Inflammatory macrophage (primary cell): Measurements from ENCODE around the gene PTGDS.

Experiments used
- DNase-seq, 2 donors: peaks; one replicate each; pipeline ENCODE4 v3.0.0-alpha.2; 2020 to 2022
- total RNA-seq, 18 experiments: gene quantifications; one replicate each; lab custom pipeline; 2026; ENCODE audit warnings: mixed read lengths in 6 of 18, inconsistent platforms in 2 of 18; lab: John Stamatoyannopoulos, UW

The PTGDS gene
- 0.10 to 5.7 (median 0.49) reads per million in 18 experiments for total RNA-seq

GRCh38 chr9:136977223-136977622 lies at the start of gene PTGDS:
Gene PTGDS, plus strand, starts transcription at chr9:136977504. Its CDS starts 75 bp downstream, at chr9:136977579.
- peak in 1 of 2 donors; percentile 32 for DNase-seq

- peak; percentile 83 to 96 for DNase-seq
These were observed 48.7 kb upstream of the PTGDS start for GRCh38 chr9:136928591-136928990.

- no peak for DNase-seq
These were observed 47.3 kb upstream of the PTGDS start for GRCh38 chr9:136930014-136930413.

- DNase-seq = no peak
These were observed 45.6 kb upstream of the PTGDS start for GRCh38 chr9:136931611-136932130.

DNA sequence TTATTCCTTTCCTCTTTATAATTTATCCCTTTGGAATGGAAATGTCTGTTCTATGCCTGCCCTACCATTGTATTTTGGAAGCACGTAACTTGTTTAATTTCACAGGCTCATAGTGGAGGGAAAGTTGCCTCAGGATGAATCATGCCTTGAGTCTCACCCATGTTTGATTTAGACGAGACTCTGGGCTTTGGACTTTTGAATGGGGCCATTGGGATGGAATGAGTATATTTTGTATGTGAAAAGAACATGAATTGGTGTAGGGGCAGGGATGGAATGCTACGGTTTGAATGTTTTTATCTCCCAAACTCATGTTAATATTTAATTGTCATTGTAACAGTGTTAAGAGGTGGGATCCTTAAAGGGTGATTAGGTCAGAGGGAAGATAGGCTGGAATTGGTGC lies 43.0 kb upstream of the PTGDS start:
- no peak for DNase-seq

- DNase-seq = peak; percentile 47 to 67
These were observed 41.7 kb upstream of the PTGDS start for GRCh38 chr9:136935651-136936050.

DNA sequence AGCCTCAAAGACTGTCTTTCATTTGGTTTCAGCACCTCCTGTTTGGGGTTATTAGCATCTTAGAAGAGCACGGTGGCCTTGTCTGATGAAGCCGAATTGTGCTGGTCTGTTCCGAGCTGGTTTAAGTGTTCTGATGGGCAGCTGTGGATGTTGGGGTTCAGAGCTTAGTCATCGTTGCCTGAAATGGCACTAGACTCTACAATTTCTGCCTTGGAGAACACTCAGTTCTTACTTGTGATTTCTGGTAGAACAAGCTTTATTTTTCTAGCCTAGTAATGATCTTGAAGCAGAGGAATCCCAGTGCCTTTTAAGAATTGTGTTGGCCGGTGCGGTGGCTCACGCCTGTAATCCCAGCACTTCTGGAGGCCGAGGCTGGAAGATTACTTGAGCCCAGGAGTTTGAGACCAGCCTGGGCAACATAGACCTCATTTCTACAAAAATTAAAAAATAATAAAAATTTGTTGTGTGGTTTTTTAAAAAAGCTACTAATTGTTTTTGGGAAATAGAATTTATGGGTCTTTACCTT lies 40.6 kb upstream of the PTGDS start:
- no peak for DNase-seq

DNA sequence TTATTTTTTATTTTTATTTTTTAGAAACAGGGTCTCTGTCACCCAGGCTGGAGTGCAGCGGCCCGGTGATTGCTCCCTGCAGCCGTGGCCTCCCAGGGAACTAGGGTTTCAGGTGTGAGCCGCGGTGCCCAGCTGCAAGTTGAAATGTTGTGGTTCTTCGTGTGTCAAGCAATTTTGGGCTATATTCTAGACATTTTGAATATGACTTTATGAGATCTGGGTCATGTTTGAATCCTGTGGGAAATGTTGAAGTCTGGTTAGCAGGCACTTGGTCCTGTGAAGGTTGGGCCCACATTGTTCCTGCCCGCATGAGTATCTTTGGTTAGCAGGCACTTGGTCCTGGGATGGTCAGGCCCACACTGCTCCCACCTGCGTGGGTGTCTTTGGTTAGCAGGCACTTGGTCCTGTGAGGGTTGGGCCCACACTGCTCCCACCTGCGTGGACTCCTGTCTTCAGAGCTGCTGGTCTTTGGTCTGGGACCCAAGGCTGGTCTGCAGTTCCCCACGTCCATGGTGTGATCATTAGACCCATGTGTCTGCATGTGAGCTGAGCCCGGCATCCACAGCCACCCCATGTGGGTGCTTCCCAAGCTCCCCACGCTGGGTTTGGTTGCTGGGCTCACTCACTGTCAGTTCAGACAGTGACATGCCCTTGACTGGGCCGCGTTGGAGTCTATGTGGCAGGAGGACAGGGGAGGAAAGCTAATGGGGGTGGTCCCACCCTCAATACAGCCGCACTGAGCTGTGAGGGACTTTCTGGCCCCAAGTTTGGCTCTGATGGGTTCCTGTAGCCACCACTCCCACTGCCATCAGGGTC lies 39.9 kb upstream of the PTGDS start:
- no peak for DNase-seq

DNA sequence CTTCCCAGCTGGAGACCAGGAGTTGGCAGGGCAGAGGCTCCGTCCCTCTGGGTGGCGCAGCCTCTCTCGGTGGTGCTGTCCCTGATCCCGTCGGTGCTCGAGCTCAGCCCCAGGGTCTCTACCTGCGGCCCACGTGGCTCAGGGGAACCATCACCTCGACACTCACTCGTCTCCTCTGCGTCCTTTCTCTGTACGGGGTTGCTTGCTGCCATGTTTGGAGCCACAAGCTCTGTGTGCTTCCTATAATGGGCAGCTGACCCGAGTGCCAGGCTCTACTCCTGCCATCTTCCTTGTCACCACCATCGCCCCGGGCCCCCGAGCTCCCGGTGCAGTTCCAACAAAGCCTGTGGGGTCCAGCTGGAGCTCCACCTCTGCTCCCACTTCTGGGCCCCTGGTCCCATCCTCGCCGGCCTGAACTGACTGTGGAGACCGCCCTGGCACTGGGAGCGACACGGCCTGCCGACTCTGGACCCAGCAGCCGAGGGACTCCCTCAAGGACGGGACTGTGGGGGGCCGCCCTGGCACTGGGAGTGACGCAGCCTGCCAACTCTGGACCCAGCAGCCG lies 37.8 kb upstream of the PTGDS start:
- DNase-seq = no peak

- no peak for DNase-seq
These were observed 37.2 kb upstream of the PTGDS start for GRCh38 chr9:136939996-136940525.

GRCh38 chr9:136940526-136941230 lies 36.6 kb upstream of the PTGDS start:
- DNase-seq = no peak

- DNase-seq = no peak
These were observed 35.8 kb upstream of the PTGDS start for GRCh38 chr9:136941231-136942111.

DNA sequence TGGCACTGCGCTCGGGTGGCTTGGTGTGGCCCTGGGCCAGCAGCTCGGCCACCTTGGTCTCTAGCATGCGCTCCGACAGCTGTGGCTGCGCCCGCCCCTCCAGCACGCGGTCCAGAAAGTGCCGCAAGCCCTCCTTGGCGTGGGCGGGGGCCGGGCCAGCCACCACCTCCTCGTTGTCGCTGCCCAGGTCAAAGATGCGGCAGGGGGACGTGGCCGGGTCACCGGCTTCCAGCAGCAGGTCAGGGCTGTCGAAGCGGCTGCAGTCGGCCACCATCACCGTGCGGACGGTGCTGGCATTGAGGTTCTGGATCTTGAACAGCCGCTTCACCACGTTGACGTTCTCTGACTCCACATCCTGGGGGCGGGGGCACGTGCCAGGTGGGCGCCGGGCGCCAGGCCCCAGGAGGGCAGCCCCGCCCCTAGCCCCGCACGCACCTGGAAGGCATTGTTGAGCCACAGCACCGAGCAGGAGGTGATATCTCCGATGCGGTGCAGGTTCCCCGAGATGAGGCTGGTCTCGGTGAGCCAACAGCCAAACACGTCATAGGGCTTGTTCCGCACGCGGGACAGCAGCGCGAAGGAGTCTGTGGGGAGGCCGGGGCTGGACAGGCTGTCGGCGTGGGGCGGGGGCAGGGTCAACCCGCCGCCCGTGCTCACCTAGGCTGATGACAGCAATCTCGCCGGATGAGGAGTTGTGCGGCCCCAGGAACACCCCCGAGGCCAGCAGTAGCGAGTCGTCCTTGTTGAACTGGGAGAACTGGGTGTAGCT lies 35.0 kb upstream of the PTGDS start:
- DNase-seq = no peak

GRCh38 chr9:136942881-136943230 lies 34.4 kb upstream of the PTGDS start:
- no peak for DNase-seq

GRCh38 chr9:136943291-136944211 lies 33.8 kb upstream of the PTGDS start:
- DNase-seq = peak in 1 of 2 donors; percentile 32

DNA sequence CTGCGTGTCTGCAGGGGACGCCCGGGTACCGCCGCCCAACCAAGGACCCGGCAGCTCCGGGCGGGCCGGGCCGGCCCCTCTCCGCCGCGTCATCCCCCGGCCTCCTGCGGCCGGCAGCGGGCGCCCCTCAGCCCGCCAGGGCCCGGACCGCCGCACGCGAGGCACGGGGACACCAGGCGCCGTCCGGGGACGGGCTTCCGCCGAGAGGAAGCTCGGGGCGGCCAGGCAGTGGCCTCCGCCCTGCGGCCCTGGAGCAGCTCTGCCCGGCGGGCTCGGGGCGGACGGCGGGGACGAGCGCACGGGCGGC lies 33.1 kb upstream of the PTGDS start:
- peak in 1 of 2 donors; percentile 55 for DNase-seq

GRCh38 chr9:136944519-136945332 lies 32.6 kb upstream of the PTGDS start, which contains the start of the genes C8G and FBXW5:
Gene C8G, plus strand, starts transcription at chr9:136945243. Its CDS starts 78 bp downstream, at chr9:136945321.
Gene FBXW5, minus strand, starts transcription at chr9:136944738. Its CDS starts 655 bp downstream, at chr9:136944083.
- DNase-seq = peak; percentile 95 to 97

- no peak for DNase-seq
These were observed 31.7 kb upstream of the PTGDS start for GRCh38 chr9:136945333-136946227.
